PC-3 (cell line): ENCODE measurements around the gene SLC4A9.

Experiments used
- CTCF ChIP-seq: fragments of 300-600 bp; sonication (generic); conservative IDR thresholded peaks from 2 replicates; pipeline ENCODE4 v1.5.1; 2017; ENCODE audit warnings: antibody characterized with exemption, low read depth, mild to moderate bottlenecking, low read length
- EZH2 ChIP-seq: fragments of 300-600 bp; sonication (generic); IDR thresholded peaks from one replicate; pipeline ENCODE4 v1.6.1; 2017; ENCODE audit warnings: antibody characterized with exemption, mild to moderate bottlenecking, low read length; ENCODE audit not compliant: unreplicated experiment

- TF ChIP-seq CTCF (no peak), EZH2 (no peak)
Measured at GRCh38 chr5:140424135-140424534, 64.1 kb downstream of the SLC4A9 start.
